ENCODE measurements around the gene IL4R. TPM values are rescaled to one million over a fixed set of nuclear protein-coding genes. Genes with fewer than 3 reads are reported as not detected.
A peak's percentile ranks its signal among the peaks of the same experiment; 100 is the strongest.

IL4R gene
- total and polyA plus RNA-seq, 2 of the 13 experiments (the other 11 are each of a cell fraction or from before 2014, with no cell fraction given), result 15.9 to 49.6 TPM

DNA sequence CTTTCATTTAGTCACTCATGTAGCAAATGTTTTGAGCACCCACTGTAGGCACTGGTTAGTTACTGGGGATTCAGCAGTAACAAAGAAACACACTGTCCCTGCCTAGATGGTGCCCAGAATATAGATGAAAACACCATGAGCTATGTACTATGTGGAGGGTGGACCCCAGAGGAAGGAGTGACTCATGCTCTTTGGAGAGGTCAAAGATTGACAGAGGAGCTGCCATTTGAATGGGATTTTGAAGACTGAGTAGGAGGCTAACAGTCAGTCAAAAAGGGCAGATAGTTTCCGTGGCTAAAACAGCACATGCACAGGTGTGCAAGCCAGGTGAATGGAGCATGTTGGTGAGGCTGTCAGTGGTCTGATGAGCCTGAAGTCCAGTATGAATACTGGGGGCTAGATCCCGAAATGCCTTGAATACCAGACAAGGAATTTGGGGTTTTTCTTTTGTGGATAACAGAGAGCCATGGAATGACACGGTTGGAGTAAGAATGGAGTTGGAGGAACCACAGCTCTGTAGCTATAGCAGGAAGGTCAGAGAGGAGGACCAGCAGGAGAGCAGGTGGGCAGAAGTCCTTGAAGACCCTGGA, 94.3 kb downstream of the IL4R start (continued):
- TF ChIP-seq, protein P1, sequence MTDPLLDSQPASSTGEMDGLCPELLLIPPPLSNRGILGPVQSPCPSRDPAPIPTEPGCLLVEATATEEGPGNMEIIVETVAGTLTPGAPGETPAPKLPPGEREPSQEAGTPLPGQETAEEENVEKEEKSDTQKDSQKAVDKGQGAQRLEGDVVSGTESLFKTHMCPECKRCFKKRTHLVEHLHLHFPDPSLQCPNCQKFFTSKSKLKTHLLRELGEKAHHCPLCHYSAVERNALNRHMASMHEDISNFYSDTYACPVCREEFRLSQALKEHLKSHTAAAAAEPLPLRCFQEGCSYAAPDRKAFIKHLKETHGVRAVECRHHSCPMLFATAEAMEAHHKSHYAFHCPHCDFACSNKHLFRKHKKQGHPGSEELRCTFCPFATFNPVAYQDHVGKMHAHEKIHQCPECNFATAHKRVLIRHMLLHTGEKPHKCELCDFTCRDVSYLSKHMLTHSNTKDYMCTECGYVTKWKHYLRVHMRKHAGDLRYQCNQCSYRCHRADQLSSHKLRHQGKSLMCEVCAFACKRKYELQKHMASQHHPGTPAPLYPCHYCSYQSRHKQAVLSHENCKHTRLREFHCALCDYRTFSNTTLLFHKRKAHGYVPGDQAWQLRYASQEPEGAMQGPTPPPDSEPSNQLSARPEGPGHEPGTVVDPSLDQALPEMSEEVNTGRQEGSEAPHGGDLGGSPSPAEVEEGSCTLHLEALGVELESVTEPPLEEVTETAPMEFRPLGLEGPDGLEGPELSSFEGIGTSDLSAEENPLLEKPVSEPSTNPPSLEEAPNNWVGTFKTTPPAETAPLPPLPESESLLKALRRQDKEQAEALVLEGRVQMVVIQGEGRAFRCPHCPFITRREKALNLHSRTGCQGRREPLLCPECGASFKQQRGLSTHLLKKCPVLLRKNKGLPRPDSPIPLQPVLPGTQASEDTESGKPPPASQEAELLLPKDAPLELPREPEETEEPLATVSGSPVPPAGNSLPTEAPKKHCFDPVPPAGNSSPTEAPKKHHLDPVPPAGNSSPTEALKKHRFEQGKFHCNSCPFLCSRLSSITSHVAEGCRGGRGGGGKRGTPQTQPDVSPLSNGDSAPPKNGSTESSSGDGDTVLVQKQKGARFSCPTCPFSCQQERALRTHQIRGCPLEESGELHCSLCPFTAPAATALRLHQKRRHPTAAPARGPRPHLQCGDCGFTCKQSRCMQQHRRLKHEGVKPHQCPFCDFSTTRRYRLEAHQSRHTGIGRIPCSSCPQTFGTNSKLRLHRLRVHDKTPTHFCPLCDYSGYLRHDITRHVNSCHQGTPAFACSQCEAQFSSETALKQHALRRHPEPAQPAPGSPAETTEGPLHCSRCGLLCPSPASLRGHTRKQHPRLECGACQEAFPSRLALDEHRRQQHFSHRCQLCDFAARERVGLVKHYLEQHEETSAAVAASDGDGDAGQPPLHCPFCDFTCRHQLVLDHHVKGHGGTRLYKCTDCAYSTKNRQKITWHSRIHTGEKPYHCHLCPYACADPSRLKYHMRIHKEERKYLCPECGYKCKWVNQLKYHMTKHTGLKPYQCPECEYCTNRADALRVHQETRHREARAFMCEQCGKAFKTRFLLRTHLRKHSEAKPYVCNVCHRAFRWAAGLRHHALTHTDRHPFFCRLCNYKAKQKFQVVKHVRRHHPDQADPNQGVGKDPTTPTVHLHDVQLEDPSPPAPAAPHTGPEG (CRISPR knock-in tag; IDR thresholded peaks at IDR 0.05), result no peak
- TF ChIP-seq, protein P2, sequence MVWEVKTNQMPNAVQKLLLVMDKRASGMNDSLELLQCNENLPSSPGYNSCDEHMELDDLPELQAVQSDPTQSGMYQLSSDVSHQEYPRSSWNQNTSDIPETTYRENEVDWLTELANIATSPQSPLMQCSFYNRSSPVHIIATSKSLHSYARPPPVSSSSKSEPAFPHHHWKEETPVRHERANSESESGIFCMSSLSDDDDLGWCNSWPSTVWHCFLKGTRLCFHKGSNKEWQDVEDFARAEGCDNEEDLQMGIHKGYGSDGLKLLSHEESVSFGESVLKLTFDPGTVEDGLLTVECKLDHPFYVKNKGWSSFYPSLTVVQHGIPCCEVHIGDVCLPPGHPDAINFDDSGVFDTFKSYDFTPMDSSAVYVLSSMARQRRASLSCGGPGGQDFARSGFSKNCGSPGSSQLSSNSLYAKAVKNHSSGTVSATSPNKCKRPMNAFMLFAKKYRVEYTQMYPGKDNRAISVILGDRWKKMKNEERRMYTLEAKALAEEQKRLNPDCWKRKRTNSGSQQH (CRISPR knock-in tag; IDR thresholded peaks at IDR 0.05; ENCODE audit: low read depth), result peak; percentile 64; the same call in 1 of the 2 replicates
- TF ChIP-seq, protein P3, sequence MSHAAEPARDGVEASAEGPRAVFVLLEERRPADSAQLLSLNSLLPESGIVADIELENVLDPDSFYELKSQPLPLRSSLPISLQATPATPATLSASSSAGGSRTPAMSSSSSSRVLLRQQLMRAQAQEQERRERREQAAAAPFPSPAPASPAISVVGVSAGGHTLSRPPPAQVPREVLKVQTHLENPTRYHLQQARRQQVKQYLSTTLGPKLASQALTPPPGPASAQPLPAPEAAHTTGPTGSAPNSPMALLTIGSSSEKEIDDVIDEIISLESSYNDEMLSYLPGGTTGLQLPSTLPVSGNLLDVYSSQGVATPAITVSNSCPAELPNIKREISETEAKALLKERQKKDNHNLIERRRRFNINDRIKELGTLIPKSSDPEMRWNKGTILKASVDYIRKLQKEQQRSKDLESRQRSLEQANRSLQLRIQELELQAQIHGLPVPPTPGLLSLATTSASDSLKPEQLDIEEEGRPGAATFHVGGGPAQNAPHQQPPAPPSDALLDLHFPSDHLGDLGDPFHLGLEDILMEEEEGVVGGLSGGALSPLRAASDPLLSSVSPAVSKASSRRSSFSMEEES (CRISPR knock-in tag; IDR thresholded peaks at IDR 0.05), result no peak
- TF ChIP-seq MBD4 (IDR thresholded peaks at IDR 0.05; ENCODE audit: borderline replicate concordance, low read length), result no peak
- peak; percentile 14; the same call in 1 of the 2 replicates for TF ChIP-seq RNF2 (conservative IDR thresholded peaks at IDR 0.05; ENCODE audit: low read depth)
- TF ChIP-seq ZNF652 (CRISPR knock-in tag; IDR thresholded peaks at IDR 0.05; ENCODE audit: borderline replicate concordance, low read depth), result no peak
- no peak for TF ChIP-seq ZNF768 (CRISPR knock-in tag; IDR thresholded peaks at IDR 0.05)
- TF ChIP-seq NAIF1 (CRISPR knock-in tag; IDR thresholded peaks at IDR 0.05; ENCODE audit: borderline replicate concordance), result no peak
- TF ChIP-seq EHMT2 (IDR thresholded peaks at IDR 0.05; ENCODE audit: borderline replicate concordance, low read depth, low read length), result peak; percentile 41; the same call in 1 of the 2 replicates
- no peak for TF ChIP-seq SRSF9 (IDR thresholded peaks at IDR 0.05; ENCODE audit: borderline replicate concordance, insufficient read depth, low read depth, low read length, poor library complexity, severe bottlenecking)
- TF ChIP-seq, protein P4, sequence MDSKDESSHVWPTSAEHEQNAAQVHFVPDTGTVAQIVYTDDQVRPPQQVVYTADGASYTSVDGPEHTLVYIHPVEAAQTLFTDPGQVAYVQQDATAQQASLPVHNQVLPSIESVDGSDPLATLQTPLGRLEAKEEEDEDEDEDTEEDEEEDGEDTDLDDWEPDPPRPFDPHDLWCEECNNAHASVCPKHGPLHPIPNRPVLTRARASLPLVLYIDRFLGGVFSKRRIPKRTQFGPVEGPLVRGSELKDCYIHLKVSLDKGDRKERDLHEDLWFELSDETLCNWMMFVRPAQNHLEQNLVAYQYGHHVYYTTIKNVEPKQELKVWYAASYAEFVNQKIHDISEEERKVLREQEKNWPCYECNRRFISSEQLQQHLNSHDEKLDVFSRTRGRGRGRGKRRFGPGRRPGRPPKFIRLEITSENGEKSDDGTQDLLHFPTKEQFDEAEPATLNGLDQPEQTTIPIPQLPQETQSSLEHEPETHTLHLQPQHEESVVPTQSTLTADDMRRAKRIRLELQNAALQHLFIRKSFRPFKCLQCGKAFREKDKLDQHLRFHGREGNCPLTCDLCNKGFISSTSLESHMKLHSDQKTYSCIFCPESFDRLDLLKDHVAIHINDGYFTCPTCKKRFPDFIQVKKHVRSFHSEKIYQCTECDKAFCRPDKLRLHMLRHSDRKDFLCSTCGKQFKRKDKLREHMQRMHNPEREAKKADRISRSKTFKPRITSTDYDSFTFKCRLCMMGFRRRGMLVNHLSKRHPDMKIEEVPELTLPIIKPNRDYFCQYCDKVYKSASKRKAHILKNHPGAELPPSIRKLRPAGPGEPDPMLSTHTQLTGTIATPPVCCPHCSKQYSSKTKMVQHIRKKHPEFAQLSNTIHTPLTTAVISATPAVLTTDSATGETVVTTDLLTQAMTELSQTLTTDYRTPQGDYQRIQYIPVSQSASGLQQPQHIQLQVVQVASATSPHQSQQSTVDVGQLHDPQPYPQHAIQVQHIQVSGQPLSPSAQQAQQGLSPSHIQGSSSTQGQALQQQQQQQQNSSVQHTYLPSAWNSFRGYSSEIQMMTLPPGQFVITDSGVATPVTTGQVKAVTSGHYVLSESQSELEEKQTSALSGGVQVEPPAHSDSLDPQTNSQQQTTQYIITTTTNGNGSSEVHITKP (CRISPR knock-in tag; IDR thresholded peaks at IDR 0.05; ENCODE audit: low read depth), result no peak
- TF ChIP-seq, protein P5, sequence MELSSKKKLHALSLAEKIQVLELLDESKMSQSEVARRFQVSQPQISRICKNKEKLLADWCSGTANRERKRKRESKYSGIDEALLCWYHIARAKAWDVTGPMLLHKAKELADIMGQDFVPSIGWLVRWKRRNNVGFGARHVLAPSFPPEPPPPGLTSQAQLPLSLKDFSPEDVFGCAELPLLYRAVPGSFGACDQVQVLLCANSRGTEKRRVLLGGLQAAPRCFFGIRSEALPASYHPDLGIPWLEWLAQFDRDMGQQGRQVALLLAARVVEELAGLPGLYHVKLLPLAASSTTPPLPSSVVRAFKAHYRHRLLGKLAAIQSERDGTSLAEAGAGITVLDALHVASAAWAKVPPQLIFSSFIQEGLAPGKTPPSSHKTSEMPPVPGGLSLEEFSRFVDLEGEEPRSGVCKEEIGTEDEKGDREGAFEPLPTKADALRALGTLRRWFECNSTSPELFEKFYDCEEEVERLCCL (CRISPR knock-in tag; IDR thresholded peaks at IDR 0.05; ENCODE audit: borderline replicate concordance), result no peak
- TF ChIP-seq, protein P6, sequence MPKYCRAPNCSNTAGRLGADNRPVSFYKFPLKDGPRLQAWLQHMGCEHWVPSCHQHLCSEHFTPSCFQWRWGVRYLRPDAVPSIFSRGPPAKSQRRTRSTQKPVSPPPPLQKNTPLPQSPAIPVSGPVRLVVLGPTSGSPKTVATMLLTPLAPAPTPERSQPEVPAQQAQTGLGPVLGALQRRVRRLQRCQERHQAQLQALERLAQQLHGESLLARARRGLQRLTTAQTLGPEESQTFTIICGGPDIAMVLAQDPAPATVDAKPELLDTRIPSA (CRISPR knock-in tag; IDR thresholded peaks at IDR 0.05; ENCODE audit: borderline replicate concordance), result no peak

Measured in HepG2 (cell line).